A673 (cell line): ENCODE results near the gene OR8B12. TPM values are rescaled to one million over a fixed set of nuclear protein-coding genes. Genes with fewer than 3 reads are reported as not detected.

Source experiments
- BruUV-seq: library from RNA; stranded (reverse); fragments of 400-500 nt; replicated peaks from 2 replicates; lab custom pipeline; 2021; lab: Mats Ljungman, UMichigan
- CTCF ChIA-PET: fragments of 300-600 bp; sonication (Branson Sonifier 250); formaldehyde crosslinking; loops from one replicate; lab custom pipeline; 2022; ENCODE audit warnings: antibody characterized with exemption; lab: Charles Lee
- POLR2A ChIA-PET: fragments of 300-600 bp; sonication (Branson Sonifier 250); formaldehyde crosslinking; loops from one replicate; lab custom pipeline; 2022; ENCODE audit warnings: antibody characterized with exemption; ENCODE audit not compliant: low non-redundant PET; lab: Charles Lee
- DNase-seq: peaks from one replicate; pipeline ENCODE4 v3.0.0-alpha.2; 2015; ENCODE audit warnings: low spot score
- H3K27ac ChIP-seq: fragments of 200-600 bp; sonication (generic); 2 replicates; pipeline ENCODE4 v1.5.1; 2016; ENCODE audit warnings: mixed run types, low read depth, mild to moderate bottlenecking, mixed read lengths, antibody characterized with exemption, low read length; ENCODE audit not compliant: poor library complexity, severe bottlenecking
- H3K27me3 ChIP-seq: fragments of 200-600 bp; sonication (generic); replicated peaks from 2 replicates; pipeline ENCODE4 v1.6.1; 2017; ENCODE audit warnings: mixed run types, low read depth, mild to moderate bottlenecking, mixed read lengths, antibody characterized with exemption, low read length; ENCODE audit not compliant: insufficient read depth, poor library complexity
- H3K36me3 ChIP-seq: fragments of 200-600 bp; sonication (generic); 2 replicates; pipeline ENCODE4 v1.6.1; 2016; ENCODE audit warnings: mixed run types, mild to moderate bottlenecking, mixed read lengths, antibody characterized with exemption, low read length; ENCODE audit not compliant: insufficient read depth, poor library complexity, severe bottlenecking
- H3K4me1 ChIP-seq: fragments of 200-600 bp; sonication (generic); 2 replicates; pipeline ENCODE4 v1.6.1; 2017; ENCODE audit warnings: mixed run types, mild to moderate bottlenecking, mixed read lengths, antibody characterized with exemption, low read length; ENCODE audit not compliant: insufficient read depth, poor library complexity, severe bottlenecking
- H3K4me3 ChIP-seq: fragments of 200-600 bp; sonication (generic); 2 replicates; pipeline ENCODE4 v1.5.1; 2016; ENCODE audit warnings: low read depth, mixed run types, mild to moderate bottlenecking, mixed read lengths, low read length; ENCODE audit not compliant: poor library complexity, severe bottlenecking
- H3K9me3 ChIP-seq: fragments of 200-600 bp; sonication (generic); 2 replicates; pipeline ENCODE4 v1.6.1; 2016; ENCODE audit warnings: mixed run types, low read depth, mild to moderate bottlenecking, mixed read lengths, antibody characterized with exemption, low read length; ENCODE audit not compliant: poor library complexity, severe bottlenecking
- EZH2 ChIP-seq: fragments of 200-600 bp; sonication (generic); IDR thresholded peaks from 2 replicates; pipeline ENCODE4 v1.6.1; 2017; ENCODE audit warnings: borderline replicate concordance, low read depth, mild to moderate bottlenecking, mixed read lengths, antibody characterized with exemption, low read length; ENCODE audit not compliant: poor library complexity, severe bottlenecking
- intact Hi-C: fragments of 100-400 bp; cut with micrococcal nuclease; formaldehyde crosslinking; loops from one replicate; pipeline ENCODE4 v1.10.0; 2022; ENCODE audit not compliant: unreplicated experiment
- total RNA-seq: library from RNA; stranded (reverse); gene quantifications from 2 replicates; pipeline ENCODE4 v1.2.3, GENCODE V29; 2021
- TF ChIP-seq, protein P1 (sequence below): fragments of 300-800, 200-600 bp; sonication (generic); conservative IDR thresholded peaks from 2 replicates; pipeline ENCODE4 v1.5.1; 2017; ENCODE audit warnings: low read depth, mild to moderate bottlenecking, antibody characterized with exemption, low read length, moderate library complexity, mixed read lengths

The OR8B12 gene
- total RNA-seq, 1 experiment from 2014 or later, result not detected

DNA sequence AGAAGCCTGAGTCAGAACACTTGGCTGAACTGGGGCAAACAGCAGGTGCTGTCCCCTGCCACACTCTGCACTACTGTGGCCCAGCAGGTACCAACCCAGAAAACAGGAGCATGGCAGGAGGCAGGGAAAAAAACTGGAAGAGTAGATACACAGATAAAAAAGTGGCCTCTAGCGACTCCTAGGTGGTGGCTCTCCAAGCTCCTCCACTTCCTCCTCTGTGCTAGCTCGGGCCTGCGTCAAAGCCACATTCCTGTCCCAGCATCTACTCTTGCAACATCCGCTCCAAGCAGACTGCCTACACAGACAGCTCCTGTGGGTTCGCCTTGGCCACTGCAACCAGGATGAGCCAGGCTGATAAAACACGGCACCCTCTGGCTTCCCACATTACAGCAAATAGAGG is 6.9 kb downstream of the OR8B12 start:
- H3K4me1 ChIP-seq, result no peaks in the 10 kb centered on the region
- TF ChIP-seq, protein P1, sequence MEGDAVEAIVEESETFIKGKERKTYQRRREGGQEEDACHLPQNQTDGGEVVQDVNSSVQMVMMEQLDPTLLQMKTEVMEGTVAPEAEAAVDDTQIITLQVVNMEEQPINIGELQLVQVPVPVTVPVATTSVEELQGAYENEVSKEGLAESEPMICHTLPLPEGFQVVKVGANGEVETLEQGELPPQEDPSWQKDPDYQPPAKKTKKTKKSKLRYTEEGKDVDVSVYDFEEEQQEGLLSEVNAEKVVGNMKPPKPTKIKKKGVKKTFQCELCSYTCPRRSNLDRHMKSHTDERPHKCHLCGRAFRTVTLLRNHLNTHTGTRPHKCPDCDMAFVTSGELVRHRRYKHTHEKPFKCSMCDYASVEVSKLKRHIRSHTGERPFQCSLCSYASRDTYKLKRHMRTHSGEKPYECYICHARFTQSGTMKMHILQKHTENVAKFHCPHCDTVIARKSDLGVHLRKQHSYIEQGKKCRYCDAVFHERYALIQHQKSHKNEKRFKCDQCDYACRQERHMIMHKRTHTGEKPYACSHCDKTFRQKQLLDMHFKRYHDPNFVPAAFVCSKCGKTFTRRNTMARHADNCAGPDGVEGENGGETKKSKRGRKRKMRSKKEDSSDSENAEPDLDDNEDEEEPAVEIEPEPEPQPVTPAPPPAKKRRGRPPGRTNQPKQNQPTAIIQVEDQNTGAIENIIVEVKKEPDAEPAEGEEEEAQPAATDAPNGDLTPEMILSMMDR, result no peak; the same call in 1 of the 2 replicates
- no peak for TF ChIP-seq EZH2
- CTCF ChIA-PET, result interaction anchor here (0.6 kb wide), 1 partner anchor 257 kb away, joined by 3 read pairs; no protein-coding TSS in a partner anchor
- no peaks in the 10 kb centered on the region for H3K9me3 ChIP-seq
- intact Hi-C loops, result no loop called here
- no TSS peak for BruUV-seq
- H3K36me3 ChIP-seq, result no peaks in the 10 kb centered on the region
- no peak overlapping the region for H3K27ac ChIP-seq
- H3K4me3 ChIP-seq, result no peak overlapping the region
- peak; percentile 14 for DNase-seq
- POLR2A ChIA-PET, result no interaction called here
- peaks cover 3% of the 10 kb centered on the region for H3K27me3 ChIP-seq

DNA sequence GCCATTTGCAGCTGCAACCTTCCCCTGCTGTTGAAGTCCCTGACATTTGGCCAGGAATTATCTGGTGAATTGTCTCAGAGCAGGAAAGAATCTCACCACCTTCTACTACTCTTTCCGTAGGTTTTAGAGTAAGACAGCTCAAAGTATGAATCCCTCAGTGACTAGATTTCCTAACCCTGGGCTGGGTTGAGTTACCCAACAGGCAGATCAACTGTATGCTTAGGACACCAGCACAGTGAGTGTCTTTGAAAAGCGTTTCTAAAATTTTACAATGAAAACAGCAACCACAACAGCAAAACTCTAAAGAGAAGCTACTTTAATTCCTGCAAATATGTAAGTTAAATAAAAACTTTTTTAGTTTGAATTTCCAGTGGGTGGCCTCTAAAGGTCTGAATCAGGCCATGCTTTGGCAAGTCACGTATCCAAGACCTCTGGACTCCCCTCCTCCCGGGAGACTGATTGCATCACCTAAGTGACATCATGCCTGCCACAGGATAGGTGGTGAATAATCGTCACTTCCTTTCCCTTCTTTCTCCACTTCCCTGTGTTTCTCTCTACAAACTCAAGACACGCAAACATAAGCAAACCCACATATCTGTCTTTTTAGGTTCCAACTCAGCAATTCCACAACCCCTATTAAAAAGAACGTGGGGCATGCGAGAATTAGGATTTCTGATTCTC is 7.8 kb downstream of the OR8B12 start:
- no TSS peak for BruUV-seq
- CTCF ChIA-PET, result no interaction called here

DNA sequence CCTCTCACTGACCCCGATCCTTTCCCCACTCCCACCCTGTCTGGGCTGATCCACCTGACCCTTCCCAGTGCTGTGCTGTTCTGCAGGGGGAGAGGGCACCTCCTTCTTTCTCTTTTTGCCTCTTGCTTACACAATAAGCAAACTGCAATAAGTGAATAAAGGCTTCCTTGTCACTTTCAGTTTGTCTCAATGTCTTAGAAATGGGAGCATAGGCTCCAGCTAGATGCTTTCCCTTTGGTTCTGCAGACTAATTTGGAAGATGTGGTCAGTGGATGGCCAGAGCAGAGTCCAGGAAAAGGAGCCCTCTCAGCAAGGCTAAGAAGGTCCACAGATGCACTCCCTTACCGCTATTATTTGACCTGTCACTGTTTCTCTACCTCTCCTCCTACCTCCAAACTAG is 9.4 kb downstream of the OR8B12 start:
- intact Hi-C loops, result no loop called here
- Histone ChIP-seq H3K9me3 (peaks cover under 1% of the 10 kb centered on the region), H3K36me3 (no peaks in the 10 kb centered on the region), H3K27me3 (no peaks in the 10 kb centered on the region), H3K4me3 (no peak overlapping the region), H3K4me1 (no peaks in the 10 kb centered on the region), H3K27ac (no peak overlapping the region)
- TF ChIP-seq, protein P1, result no peak
- TF ChIP-seq EZH2, result no peak
- CTCF ChIA-PET, result no interaction called here
- DNase-seq, result no peak
- BruUV-seq, result no TSS peak
- POLR2A ChIA-PET, result no interaction called here

More for the DNA sequence above, 7.8 kb downstream of the OR8B12 start:
- H3K27ac ChIP-seq, result no peak overlapping the region
- POLR2A ChIA-PET, result interaction anchor here (0.6 kb wide), 1 partner anchor 242 kb away, joined by 3 read pairs; no protein-coding TSS in a partner anchor
- intact Hi-C loops, result no loop called here
- no peaks in the 10 kb centered on the region for H3K4me1 ChIP-seq
- DNase-seq, result peak; percentile 34
- H3K4me3 ChIP-seq, result no peak overlapping the region
- H3K9me3 ChIP-seq, result no peaks in the 10 kb centered on the region
- H3K27me3 ChIP-seq, result no peaks in the 10 kb centered on the region
- no peaks in the 10 kb centered on the region for H3K36me3 ChIP-seq
- TF ChIP-seq, protein P1, result no peak
- TF ChIP-seq EZH2, result no peak
